ENCODE results near the gene MUCL3.
"Not testable (repeated sequence)": the region's sequence is repeated elsewhere in the genome, so short reads cannot be mapped to it uniquely, and the experiment has no call there.

MUCL3 gene

DNA sequence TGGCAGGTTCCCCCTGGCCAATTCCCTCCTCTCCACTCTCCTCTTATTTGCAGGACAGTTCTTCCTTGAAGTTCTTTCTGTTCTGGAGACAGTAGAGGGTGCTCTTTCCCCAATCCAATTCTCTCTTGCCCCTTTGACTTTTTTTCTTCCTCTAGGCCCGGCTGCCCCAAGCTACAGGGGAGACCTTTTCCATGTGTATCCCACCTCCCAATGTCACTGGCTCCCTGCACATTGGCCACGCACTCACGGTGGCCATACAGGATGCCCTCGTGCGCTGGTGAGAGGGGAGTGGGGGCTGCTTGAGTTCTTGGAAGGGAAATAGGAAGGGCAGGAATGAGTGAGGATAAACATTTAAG, 25.2 kb upstream of the MUCL3 start:
- Mint-ChIP-seq H3K4me1 (ENCODE audit: low read depth in 2 of 2) (peaks cover 16 to 22% of the 10 kb centered on the region in 2 donors), H3K36me3 (ENCODE audit: insufficient read depth) (peaks cover 19% of the 10 kb centered on the region), H3K4me3 (peak overlapping the region; percentile 77 to 84), H3K9me3 (no peaks in the 10 kb centered on the region), H3K27ac (peak overlapping the region in 1 of 2 donors; percentile 36), H3K27me3 (no peaks in the 10 kb centered on the region)
- DNase-seq (peak in 1 of 3 experiments; percentile 18), ATAC-seq (replicated peaks) (no peak)

- DNase-seq = no peak
These were observed 23.7 kb upstream of the MUCL3 start for GRCh38 chr6:30917041-30917440.

GRCh38 chr6:30917487-30917886, 23.3 kb upstream of the MUCL3 start:
- Mint-ChIP-seq H3K4me1 (ENCODE audit: low read depth in 2 of 2) (peaks cover 16 to 20% of the 10 kb centered on the region in 2 donors), H3K4me3 (no peak overlapping the region), H3K36me3 (ENCODE audit: insufficient read depth) (peaks cover 13% of the 10 kb centered on the region), H3K27me3 (no peaks in the 10 kb centered on the region), H3K9me3 (no peaks in the 10 kb centered on the region), H3K27ac (no peak overlapping the region)
- no peak for ATAC-seq (replicated peaks)
- no peak for DNase-seq

More at GRCh38 chr6:30917041-30917440, 23.7 kb upstream of the MUCL3 start:
- no peaks in the 10 kb centered on the region for H3K9me3 Mint-ChIP-seq
- no peak overlapping the region for H3K4me3 Mint-ChIP-seq
- peak overlapping the region in 1 of 2 donors; percentile 3 for H3K27ac Mint-ChIP-seq
- peaks cover 16 to 20% of the 10 kb centered on the region in 2 donors for H3K4me1 Mint-ChIP-seq (ENCODE audit: low read depth in 2 of 2)
- no peaks in the 10 kb centered on the region for H3K27me3 Mint-ChIP-seq
- peaks cover 16% of the 10 kb centered on the region for H3K36me3 Mint-ChIP-seq (ENCODE audit: insufficient read depth)
- ATAC-seq (replicated peaks) = no peak

GRCh38 chr6:30918670-30919069, 22.1 kb upstream of the MUCL3 start:
- Mint-ChIP-seq H3K4me1 (ENCODE audit: low read depth in 2 of 2) (peaks cover 13 to 16% of the 10 kb centered on the region in 2 donors), H3K9me3 (no peaks in the 10 kb centered on the region), H3K4me3 (no peak overlapping the region), H3K27me3 (no peaks in the 10 kb centered on the region), H3K36me3 (ENCODE audit: insufficient read depth) (peaks cover 22% of the 10 kb centered on the region), H3K27ac (no peak overlapping the region)
- DNase-seq (no peak), ATAC-seq (replicated peaks) (no peak)

DNA sequence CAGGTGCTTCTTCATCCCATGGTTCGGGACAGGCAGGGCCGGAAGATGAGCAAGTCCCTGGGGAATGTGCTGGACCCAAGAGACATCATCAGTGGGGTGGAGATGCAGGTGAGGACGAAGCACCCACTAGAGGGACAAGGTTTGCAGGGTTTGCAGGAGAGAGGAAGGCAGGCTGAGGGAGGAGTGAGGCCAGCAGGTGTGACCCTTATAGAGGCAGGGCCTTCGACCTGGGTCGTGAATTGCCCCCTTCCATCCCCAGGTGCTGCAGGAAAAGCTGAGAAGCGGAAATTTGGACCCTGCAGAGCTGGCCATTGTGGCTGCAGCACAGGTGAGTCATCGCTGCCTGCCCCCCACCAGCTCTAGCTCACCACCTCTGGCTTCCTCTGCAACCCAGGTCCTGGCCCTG, 18.3 kb upstream of the MUCL3 start:
- Mint-ChIP-seq H3K27me3 (no peaks in the 10 kb centered on the region), H3K9me3 (no peaks in the 10 kb centered on the region), H3K36me3 (ENCODE audit: insufficient read depth) (peaks cover 38% of the 10 kb centered on the region), H3K27ac (peak overlapping the region in 1 of 2 donors; percentile 10), H3K4me3 (no peak overlapping the region), H3K4me1 (ENCODE audit: low read depth in 2 of 2) (no peaks in the 10 kb centered on the region)
- no peak for DNase-seq
- no peak for ATAC-seq (replicated peaks)

- H3K36me3 Mint-ChIP-seq (ENCODE audit: insufficient read depth) = peaks cover 29% of the 10 kb centered on the region
- not testable (repeated sequence) for H3K27me3 Mint-ChIP-seq; H3K9me3 Mint-ChIP-seq; DNase-seq; ATAC-seq (replicated peaks); H3K27ac Mint-ChIP-seq; H3K4me1 Mint-ChIP-seq (ENCODE audit: low read depth in 2 of 2); H3K4me3 Mint-ChIP-seq
These were observed 16.6 kb upstream of the MUCL3 start for GRCh38 chr6:30924040-30924627.

- Mint-ChIP-seq H3K27ac (no peak overlapping the region), H3K27me3 (no peaks in the 10 kb centered on the region), H3K4me3 (no peak overlapping the region), H3K4me1 (ENCODE audit: low read depth in 2 of 2) (no peaks in the 10 kb centered on the region), H3K36me3 (ENCODE audit: insufficient read depth) (peaks cover 26% of the 10 kb centered on the region), H3K9me3 (peaks cover 3 to 7% of the 10 kb centered on the region in 2 donors)
- no peak for ATAC-seq (replicated peaks)
- no peak for DNase-seq
These were observed 14.1 kb upstream of the MUCL3 start for GRCh38 chr6:30926644-30927043.

DNA sequence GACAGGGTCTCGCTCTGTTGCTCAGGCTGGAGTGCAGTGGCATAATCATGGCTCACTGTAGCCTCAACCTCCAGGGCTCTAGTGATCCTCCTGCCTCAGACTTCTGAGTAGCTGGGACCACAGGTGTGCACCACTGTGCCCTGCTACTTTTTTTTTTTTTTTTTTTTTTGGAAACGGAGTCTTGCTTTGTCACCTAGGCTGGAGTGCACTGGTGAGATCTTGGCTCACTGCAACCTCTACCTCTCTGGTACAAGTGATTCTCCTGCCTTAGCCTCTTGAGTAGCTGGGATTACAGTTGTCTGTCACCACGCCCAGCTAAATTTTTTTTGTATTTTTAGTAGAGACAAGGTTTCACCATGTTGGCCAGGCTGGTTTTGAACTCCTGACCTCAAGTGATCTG, 13.7 kb upstream of the MUCL3 start:
- peaks cover 26% of the 10 kb centered on the region for H3K36me3 Mint-ChIP-seq (ENCODE audit: insufficient read depth)

DNA sequence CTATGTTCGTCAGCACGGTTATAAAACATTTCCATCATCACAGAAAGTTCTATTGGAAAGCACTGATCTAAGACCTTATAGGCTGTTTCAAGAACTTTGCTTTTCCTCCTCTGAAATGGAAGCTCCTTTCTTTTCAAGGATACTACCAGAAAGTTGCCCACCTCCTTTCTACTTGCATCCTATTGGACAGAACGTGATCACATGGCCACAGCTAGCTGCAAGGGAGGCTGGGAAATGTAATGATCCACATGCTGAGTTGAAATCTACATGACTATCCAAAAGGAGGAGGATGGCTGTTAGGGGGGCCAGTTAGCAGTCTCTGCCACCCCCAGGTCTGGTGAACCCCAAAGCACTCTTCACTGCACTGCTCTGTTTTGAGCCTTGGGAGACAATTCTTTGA, 12.1 kb upstream of the MUCL3 start:
- no peaks in the 10 kb centered on the region for H3K4me1 Mint-ChIP-seq (ENCODE audit: low read depth in 2 of 2)
- H3K36me3 Mint-ChIP-seq (ENCODE audit: insufficient read depth) = peaks cover 17% of the 10 kb centered on the region
- ATAC-seq (replicated peaks) = no peak

More for the DNA sequence above, 13.7 kb upstream of the MUCL3 start:
- H3K4me3 Mint-ChIP-seq; H3K27ac Mint-ChIP-seq; H3K9me3 Mint-ChIP-seq; DNase-seq; ATAC-seq (replicated peaks); H3K27me3 Mint-ChIP-seq; H3K4me1 Mint-ChIP-seq (ENCODE audit: low read depth in 2 of 2): not testable (repeated sequence)

DNA sequence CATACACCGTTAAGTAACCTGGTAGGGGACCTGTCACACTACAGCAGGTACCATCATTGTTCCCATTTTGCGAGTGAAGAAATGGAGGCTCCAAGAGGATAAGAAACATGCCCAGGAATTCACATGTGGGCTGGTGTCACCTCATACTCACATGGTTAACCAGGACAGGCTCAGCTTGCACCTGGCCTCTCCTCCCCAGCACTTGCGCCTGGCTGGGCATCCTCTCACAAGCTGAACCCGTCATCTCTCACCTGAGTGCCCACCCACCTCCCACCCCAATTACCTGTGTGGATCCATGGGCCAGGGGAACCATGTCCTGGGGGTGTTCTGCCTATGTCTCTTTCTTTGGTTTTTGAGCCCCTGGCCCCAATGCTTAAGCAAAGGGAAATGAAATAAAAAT, 10.3 kb upstream of the MUCL3 start:
- DNase-seq = no peak
- ATAC-seq (replicated peaks) = no peak
- H3K4me3 Mint-ChIP-seq = no peak overlapping the region
- no peak overlapping the region for H3K27ac Mint-ChIP-seq
- H3K36me3 Mint-ChIP-seq (ENCODE audit: insufficient read depth) = peaks cover 12% of the 10 kb centered on the region
- peaks cover 0 to 16% of the 10 kb centered on the region in 2 donors for H3K27me3 Mint-ChIP-seq
- H3K4me1 Mint-ChIP-seq (ENCODE audit: low read depth in 2 of 2) = no peaks in the 10 kb centered on the region
- peaks cover 3 to 7% of the 10 kb centered on the region in 2 donors for H3K9me3 Mint-ChIP-seq

More for the DNA sequence above, 12.1 kb upstream of the MUCL3 start:
- DNase-seq = no peak
- no peak overlapping the region for H3K4me3 Mint-ChIP-seq
- peaks cover 0 to 6% of the 10 kb centered on the region in 2 donors for H3K27me3 Mint-ChIP-seq
- peaks cover 3 to 7% of the 10 kb centered on the region in 2 donors for H3K9me3 Mint-ChIP-seq
- no peak overlapping the region for H3K27ac Mint-ChIP-seq

DNA sequence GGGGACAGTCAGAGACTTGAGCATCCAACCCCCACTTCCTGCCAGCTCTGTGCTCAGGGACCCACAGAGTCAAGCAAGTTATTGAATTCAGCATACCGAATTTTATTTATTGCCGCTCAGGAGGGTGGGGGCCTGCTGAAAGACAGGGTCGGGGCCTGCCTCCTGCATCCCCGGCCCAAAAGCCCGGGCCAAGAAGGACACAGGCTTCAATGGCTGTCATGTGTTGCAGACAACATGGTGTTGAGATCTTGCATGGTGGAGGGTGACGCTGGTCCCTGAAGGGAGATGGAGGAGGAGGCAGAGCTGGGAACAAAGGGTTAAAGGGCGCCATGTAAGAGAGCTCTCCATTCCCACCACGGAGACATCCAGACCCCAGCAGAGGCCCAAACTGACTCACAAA, 9.5 kb upstream of the MUCL3 start:
- Mint-ChIP-seq H3K4me1 (ENCODE audit: low read depth in 2 of 2) (no peaks in the 10 kb centered on the region), H3K36me3 (ENCODE audit: insufficient read depth) (peaks cover 7% of the 10 kb centered on the region), H3K27me3 (peaks cover 5 to 23% of the 10 kb centered on the region in 2 donors), H3K27ac (no peak overlapping the region), H3K9me3 (peaks cover 3 to 7% of the 10 kb centered on the region in 2 donors), H3K4me3 (no peak overlapping the region)
- DNase-seq (no peak), ATAC-seq (replicated peaks) (no peak)

- peaks cover 3 to 7% of the 10 kb centered on the region in 2 donors for H3K9me3 Mint-ChIP-seq
- no peak within 1 kb of the TSS for H3K4me3 Mint-ChIP-seq
- DNase-seq (no peak), ATAC-seq (replicated peaks) (no peak)
- H3K36me3 Mint-ChIP-seq (ENCODE audit: insufficient read depth) = no peaks in the 10 kb centered on the region
- H3K4me1 Mint-ChIP-seq (ENCODE audit: low read depth in 2 of 2) = no peaks in the 10 kb centered on the region
- peaks cover 12 to 32% of the 10 kb centered on the region in 2 donors for H3K27me3 Mint-ChIP-seq
- H3K27ac Mint-ChIP-seq = peak within 1 kb of the TSS in 1 of 2 donors; percentile 47
These were observed 8.7 kb upstream of the MUCL3 start, which contains the start of gene SFTA2 for GRCh38 chr6:30931969-30932645. Gene SFTA2 (minus strand): TSS chr6:30932170. CDS start chr6:30932096, 74 bp downstream.

- H3K4me3 Mint-ChIP-seq = no peak overlapping the region
- no peak overlapping the region for H3K27ac Mint-ChIP-seq
- no peaks in the 10 kb centered on the region for H3K4me1 Mint-ChIP-seq (ENCODE audit: low read depth in 2 of 2)
- H3K27me3 Mint-ChIP-seq = peaks cover 13 to 39% of the 10 kb centered on the region in 2 donors
- ATAC-seq (replicated peaks) (no peak), DNase-seq (no peak)
- no peaks in the 10 kb centered on the region for H3K36me3 Mint-ChIP-seq (ENCODE audit: insufficient read depth)
- H3K9me3 Mint-ChIP-seq = peaks cover 3 to 6% of the 10 kb centered on the region in 2 donors
These were observed 8.0 kb upstream of the MUCL3 start for GRCh38 chr6:30932665-30933365.

Data from effector memory CD8-positive, alpha-beta T cell (primary cell).